Ovary (tissue), 9 donors: ENCODE data around the gene BFSP2. TPM values are rescaled to one million over a fixed set of nuclear protein-coding genes. Genes with fewer than 3 reads are reported as not detected.

Experiments
- DNase-seq, 5 donors: peaks; one replicate each; pipeline ENCODE4 v3.0.0-alpha.2; 2019 to 2020
- H3K27ac ChIP-seq, 2 donors: fragments of 200-600 bp; one replicate each; pipeline versions ENCODE4 v1.5.1 to v1.8.0; 2019 to 2022
- H3K27me3 ChIP-seq: fragments of 200-600 bp; one replicate; pipeline ENCODE4 v1.8.0; 2022
- H3K36me3 ChIP-seq: fragments of 200-600 bp; sonication (generic); one replicate; pipeline ENCODE4 v1.5.1; 2019
- H3K4me1 ChIP-seq: one replicate; pipeline ENCODE4 v1.8.1; 2013; ENCODE audit warnings: mild to moderate bottlenecking, moderate library complexity; ENCODE audit not compliant: insufficient read depth
- H3K4me3 ChIP-seq: fragments of 200-600 bp; sonication (generic); one replicate; pipeline ENCODE4 v1.5.1; 2017
- H3K9me3 ChIP-seq, 2 donors: fragments of 200-600 bp in 1 of 2; sonication (generic) in 1 of 2; one replicate each; pipeline versions ENCODE4 v1.5.1 to v1.8.1; 2013 to 2019; ENCODE audit warnings: mild to moderate bottlenecking in 1 of 2, moderate library complexity in 1 of 2
- CTCF ChIP-seq, 3 donors: fragments of 450-650 bp in 2 of 3; fragments of 200-600 bp in 1 of 3; IDR thresholded peaks; one replicate each; pipeline versions ENCODE4 v1.5.1 to v1.8.0; 2016 to 2022; ENCODE audit warnings: antibody characterized with exemption in 3 of 3, mild to moderate bottlenecking in 1 of 3
- EP300 ChIP-seq: sonication (generic); formaldehyde crosslinking; IDR thresholded peaks from one replicate; pipeline ENCODE4 v1.6.1; 2017; ENCODE audit warnings: antibody characterized with exemption
- POLR2A ChIP-seq: fragments of 450-650 bp; IDR thresholded peaks from one replicate; pipeline ENCODE4 v1.6.1; 2017; ENCODE audit warnings: antibody characterized with exemption, mild to moderate bottlenecking, moderate library complexity
- WGBS, 3 donors: extraction: QIAGEN DNeasy Blood & Tissue Kit in 1 of 3; methylation state at CpG; one replicate each; pipeline versions ENCODE4 v1.1.5 to v1.1.7; 2013 to 2017; 5-methylcytosine and 5-hydroxymethylcytosine counted together
- intact Hi-C, 4 donors: fragments of 100-400 bp; cut with DNase I; formaldehyde crosslinking; loops; one replicate each; pipeline versions ENCODE4 v1.11.0 to v1.15.1; 2022 to 2023
- polyA plus RNA-seq, 2 donors: library from polyadenylated mRNA; stranded (reverse); fragments of 200-250 nt in 1 of 2; fragments of 350-450 nt in 1 of 2; fragmentation: Illumina TruSeq in 1 of 2; extraction: RNeasy Lipid Tissue Mini Kit (QIAGEN cat#74804) in 1 of 2; gene quantifications; one replicate each; pipeline ENCODE4 v1.2.3, GENCODE V29; 2013 to 2014
- total RNA-seq, 7 donors: library from RNA; depleted of rRNA in 2 of 7; stranded (reverse); fragments of >200 nt in 2 of 7; fragmentation: NEBNext Ultra II Directional in 3 of 7; extraction: Animal tissue kit (Norgen Biotek cat#: 25700) in 3 of 7; gene quantifications; one replicate each; pipeline versions ENCODE4 v1.1.0 to v1.2.4, GENCODE V29; 2016 to 2023
- donor health status: DM: no; HTN: no; CAD: no; lungs with moderate emphysema.
- donor health status: DM: no; HTN: no; CAD: no.
- donor health status: Bipolar disorder and iron deficiency.
- donor health status: DM: yes; HTN: yes; CAD: no.
- donor health status: DM: no; HTN: no; CAD: no.
- donor health status: DM: yes; HTN: yes; CAD: no.

The BFSP2 gene
- total and polyA plus RNA-seq, 9 donors = not detected

DNA sequence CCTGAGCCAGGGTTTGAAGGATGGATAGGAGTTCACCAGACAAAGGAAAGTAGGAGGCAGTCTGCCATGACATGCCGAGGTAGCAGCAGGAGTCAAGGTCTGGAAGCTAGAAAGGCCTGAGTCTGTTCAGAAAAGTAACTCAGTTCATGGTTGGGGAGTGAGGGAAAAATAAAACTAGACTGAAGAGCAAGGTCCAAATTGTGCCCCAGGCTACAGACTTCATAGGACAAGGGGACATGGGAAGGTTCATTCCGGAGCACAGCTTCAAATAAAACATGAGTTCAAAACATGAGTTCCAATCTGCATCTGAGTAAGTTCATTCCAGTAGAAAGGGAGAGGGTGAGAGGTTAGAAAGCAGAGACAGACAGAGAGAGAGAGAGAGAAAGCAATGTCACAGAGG lies 39.7 kb downstream of the BFSP2 start:
- Histone ChIP-seq H3K4me1 (no peaks in the 10 kb centered on the region), H3K4me3 (no peak overlapping the region), H3K9me3 (no peaks in the 10 kb centered on the region), H3K27ac (no peak overlapping the region), H3K36me3 (no peaks in the 10 kb centered on the region), H3K27me3 (no peaks in the 10 kb centered on the region)
- intact Hi-C loops = no loop called here
- WGBS, 3 donors = 90 to 95% (median 92%) methylated on average over 2 of the region's 2 CpGs
- no peak for TF ChIP-seq EP300
- no peak for TF ChIP-seq CTCF (IDR thresholded peaks at IDR 0.05)
- DNase-seq = no peak

DNA sequence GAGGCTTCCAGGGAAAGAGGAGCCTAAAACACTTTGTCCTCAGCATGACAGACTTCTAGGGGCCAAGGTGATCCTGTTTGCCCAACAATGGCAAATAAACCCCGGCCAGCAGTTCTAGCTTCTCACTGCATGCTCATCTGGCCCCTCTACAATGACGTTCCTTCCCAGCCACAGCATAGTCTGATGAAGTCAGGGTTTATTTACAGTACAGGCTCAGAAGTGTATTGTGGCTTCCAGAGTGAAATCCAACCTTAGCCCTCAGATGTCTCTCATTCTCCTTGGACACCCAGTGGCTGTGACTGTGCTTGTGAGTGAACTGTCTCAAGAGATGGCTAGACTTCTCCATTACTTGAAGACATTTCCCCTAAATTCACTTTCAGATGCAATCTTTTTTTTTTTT lies 40.8 kb downstream of the BFSP2 start:
- no peak for DNase-seq
- 79 to 88% (median 88%) methylated on average over 2 of the region's 2 CpGs for WGBS, 3 donors
- no peak for TF ChIP-seq EP300
- no peak for TF ChIP-seq CTCF (IDR thresholded peaks at IDR 0.05)
- no peak for TF ChIP-seq POLR2A

GRCh38 chr3:133441867-133442270 lies 42.0 kb downstream of the BFSP2 start:
- intact Hi-C loops = no loop called here
- no peak overlapping the region for H3K27ac ChIP-seq
- 50 to 63% (median 53%) methylated on average over 3 of the region's 3 CpGs for WGBS, 3 donors
- H3K27me3 ChIP-seq = no peaks in the 10 kb centered on the region
- no peak overlapping the region for H3K4me3 ChIP-seq
- TF ChIP-seq EP300 (no peak), CTCF (IDR thresholded peaks at IDR 0.05) (no peak), POLR2A (no peak)
- H3K4me1 ChIP-seq = no peaks in the 10 kb centered on the region
- no peak for DNase-seq
- H3K36me3 ChIP-seq = no peaks in the 10 kb centered on the region
- H3K9me3 ChIP-seq = no peaks in the 10 kb centered on the region

More for the DNA sequence above, 40.8 kb downstream of the BFSP2 start:
- H3K4me3 ChIP-seq = no peak overlapping the region
- H3K27me3 ChIP-seq = no peaks in the 10 kb centered on the region
- no peak overlapping the region for H3K27ac ChIP-seq
- no peaks in the 10 kb centered on the region for H3K4me1 ChIP-seq
- intact Hi-C loops = no loop called here
- no peaks in the 10 kb centered on the region for H3K36me3 ChIP-seq
- no peaks in the 10 kb centered on the region for H3K9me3 ChIP-seq

- no peak for DNase-seq
- no peak overlapping the region for H3K4me3 ChIP-seq
- intact Hi-C loops = no loop called here
- no peaks in the 10 kb centered on the region for H3K27me3 ChIP-seq
- no peak overlapping the region for H3K27ac ChIP-seq
- no peaks in the 10 kb centered on the region for H3K36me3 ChIP-seq
- no peak for TF ChIP-seq CTCF (IDR thresholded peaks at IDR 0.05)
- no peak for TF ChIP-seq POLR2A
- no peak for TF ChIP-seq EP300
- no peaks in the 10 kb centered on the region for H3K9me3 ChIP-seq
- 90 to 96% (median 95%) methylated on average over 1 of the region's 1 CpG for whole genome bisulfite sequencing, 3 donors
- no peaks in the 10 kb centered on the region for H3K4me1 ChIP-seq
Measured at GRCh38 chr3:133442518-133442917, 42.7 kb downstream of the BFSP2 start.
